GM10266 (cell line): ENCODE data around the gene CYP19A1.
A peak's percentile ranks its signal among the peaks of the same experiment; 100 is the strongest.

Experiments used
- DNase-seq: peaks from one replicate; pipeline ENCODE4 v3.0.0; 2012; ENCODE audit errors: extremely low spot score
- CTCF ChIP-seq: IDR thresholded peaks from 2 replicates; pipeline ENCODE4 v1.5.1; 2012; ENCODE audit warnings: mild to moderate bottlenecking, low read depth; ENCODE audit not compliant: control insufficient read depth, insufficient read depth; ENCODE audit errors: missing control alignments

CYP19A1 gene

GRCh38 chr15:51338496-51338895, at the start of gene CYP19A1:
Gene CYP19A1 (minus strand): TSS chr15:51338596. CDS start chr15:51242912, 95,684 bp downstream.
- TF ChIP-seq CTCF, result no peak
- DNase-seq, result no peak

GRCh38 chr15:51387699-51388041, 49.3 kb upstream of the CYP19A1 start:
- no peak for DNase-seq
- TF ChIP-seq CTCF, result no peak

GRCh38 chr15:51386960-51387698, 48.7 kb upstream of the CYP19A1 start:
- TF ChIP-seq CTCF, result no peak
- DNase-seq, result no peak

- no peak for TF ChIP-seq CTCF
- no peak for DNase-seq
Measured at GRCh38 chr15:51386486-51386885, 48.1 kb upstream of the CYP19A1 start.

- no peak for DNase-seq
- no peak for TF ChIP-seq CTCF
Measured at GRCh38 chr15:51386029-51386428, 47.6 kb upstream of the CYP19A1 start.

GRCh38 chr15:51382787-51383186, 44.4 kb upstream of the CYP19A1 start:
- TF ChIP-seq CTCF, result peak; percentile 38
- peak; percentile 37 for DNase-seq

- DNase-seq, result peak; percentile 66
- peak; percentile 93 for TF ChIP-seq CTCF
Measured at GRCh38 chr15:51380999-51381806, 42.8 kb upstream of the CYP19A1 start.
